ENCODE measurements around the gene ZNF254. TPM values are rescaled to one million over a fixed set of nuclear protein-coding genes. Genes with fewer than 3 reads are reported as not detected.

Gene ZNF254
- total RNA-seq, 4 donors from 2014 or later, result 11.7 to 14.3 (median 13.2) TPM

GRCh38 chr19:24140591-24140990 lies 53.6 kb downstream of the ZNF254 start:
- intact Hi-C loops (cut with DNase I; ENCODE audit: low total_unique reads), result no loop called here
- H3K4me3 ChIP-seq (ENCODE audit: low read depth, poor library complexity, severe bottlenecking), result no peak overlapping the region
- DNase-seq (ENCODE audit: low spot score in 2 of 2), result no peak
- no peak for TF ChIP-seq POLR2A (IDR thresholded peaks at IDR 0.05)
- no peak for TF ChIP-seq CTCF (IDR thresholded peaks at IDR 0.05)

GRCh38 chr19:24141612-24142011 lies 54.6 kb downstream of the ZNF254 start:
- intact Hi-C loops (cut with DNase I; ENCODE audit: low total_unique reads), result no loop called here
- no peak for DNase-seq (ENCODE audit: low spot score in 2 of 2)
- H3K4me3 ChIP-seq (ENCODE audit: low read depth, poor library complexity, severe bottlenecking), result no peak overlapping the region
- TF ChIP-seq POLR2A (IDR thresholded peaks at IDR 0.05) (no peak), CTCF (IDR thresholded peaks at IDR 0.05) (no peak)

- WGBS, 2 donors, result 100% methylated on average over 3 of the region's 3 CpGs
- DNase-seq (ENCODE audit: low spot score in 2 of 2), result no peak
- intact Hi-C loops (cut with DNase I; ENCODE audit: low total_unique reads), result no loop called here
- TF ChIP-seq CTCF (IDR thresholded peaks at IDR 0.05) (no peak), POLR2A (IDR thresholded peaks at IDR 0.05) (no peak)
- no peak overlapping the region for H3K4me3 ChIP-seq (ENCODE audit: low read depth, poor library complexity, severe bottlenecking)
These were observed 55.8 kb downstream of the ZNF254 start for GRCh38 chr19:24142771-24143170.

- no peak for TF ChIP-seq CTCF (IDR thresholded peaks at IDR 0.05)
- TF ChIP-seq POLR2A (IDR thresholded peaks at IDR 0.05), result no peak
- intact Hi-C loops (cut with DNase I; ENCODE audit: low total_unique reads), result no loop called here
- DNase-seq (ENCODE audit: low spot score in 2 of 2), result no peak
- no peak overlapping the region for H3K4me3 ChIP-seq (ENCODE audit: low read depth, poor library complexity, severe bottlenecking)
- 76 to 79% methylated on average over 2 of the region's 2 CpGs for WGBS, 2 donors
These were observed 72.7 kb downstream of the ZNF254 start for GRCh38 chr19:24159707-24160106.

- TF ChIP-seq CTCF (IDR thresholded peaks at IDR 0.05), result no peak
- no peak for TF ChIP-seq POLR2A (IDR thresholded peaks at IDR 0.05)
- WGBS, 2 donors, result 80 to 95% methylated on average over 3 of the region's 3 CpGs
- H3K4me3 ChIP-seq (ENCODE audit: low read depth, poor library complexity, severe bottlenecking), result no peak overlapping the region
- intact Hi-C loops (cut with DNase I; ENCODE audit: low total_unique reads), result no loop called here
- no peak for DNase-seq (ENCODE audit: low spot score in 2 of 2)
These were observed 79.1 kb downstream of the ZNF254 start for GRCh38 chr19:24166055-24166454.

- WGBS, 2 donors, result 81 to 87% methylated on average over 2 of the region's 2 CpGs
- intact Hi-C loops (cut with DNase I; ENCODE audit: low total_unique reads), result no loop called here
These were observed 86.9 kb downstream of the ZNF254 start for GRCh38 chr19:24173882-24174281.

More at GRCh38 chr19:24173882-24174281, 86.9 kb downstream of the ZNF254 start:
- DNase-seq (ENCODE audit: low spot score in 2 of 2), result no peak
- no peak overlapping the region for H3K4me3 ChIP-seq (ENCODE audit: low read depth, poor library complexity, severe bottlenecking)
- TF ChIP-seq CTCF (IDR thresholded peaks at IDR 0.05) (no peak), POLR2A (IDR thresholded peaks at IDR 0.05) (no peak)

Data from lower leg skin (tissue), 4 donors.